Suprapubic skin (tissue), 4 donors: ENCODE results near the gene SGCB. TPM values are rescaled to one million over a fixed set of nuclear protein-coding genes. Genes with fewer than 3 reads are reported as not detected.

Experiments
- DNase-seq, 2 donors: peaks; one replicate each; pipeline ENCODE4 v3.0.0-alpha.2; 2019; ENCODE audit warnings: low spot score in 2 of 2
- H3K27ac ChIP-seq: fragments of 200-600 bp; sonication (generic); one replicate; pipeline ENCODE4 v1.5.1; 2019
- H3K27me3 ChIP-seq: fragments of 200-600 bp; sonication (generic); one replicate; pipeline ENCODE4 v1.5.1; 2019
- H3K36me3 ChIP-seq: fragments of 200-600 bp; sonication (generic); one replicate; pipeline ENCODE4 v1.5.1; 2019
- H3K4me1 ChIP-seq: fragments of 200-600 bp; sonication (generic); one replicate; pipeline ENCODE4 v1.5.1; 2019
- H3K4me3 ChIP-seq: fragments of 200-600 bp; sonication (generic); one replicate; pipeline ENCODE4 v1.5.1; 2019; ENCODE audit warnings: mild to moderate bottlenecking
- H3K9me3 ChIP-seq: fragments of 200-600 bp; sonication (generic); one replicate; pipeline ENCODE4 v1.5.1; 2019
- CTCF ChIP-seq, 2 donors: fragments of 200-600 bp in 1 of 2; fragments of 450-650 bp in 1 of 2; sonication (generic) in 1 of 2; IDR thresholded peaks; one replicate each; pipeline ENCODE4 v1.5.1; 2016 to 2019; ENCODE audit warnings: antibody characterized with exemption in 2 of 2, mild to moderate bottlenecking in 1 of 2, moderate library complexity in 1 of 2
- EP300 ChIP-seq: sonication (generic); formaldehyde crosslinking; IDR thresholded peaks from one replicate; pipeline ENCODE4 v1.6.1; 2017; ENCODE audit warnings: antibody characterized with exemption
- POLR2A ChIP-seq, 2 donors: fragments of 450-650 bp; IDR thresholded peaks; one replicate each; pipeline ENCODE4 v1.6.1; 2017; ENCODE audit warnings: antibody characterized with exemption in 2 of 2, mild to moderate bottlenecking in 2 of 2, moderate library complexity in 2 of 2
- POLR2AphosphoS5 ChIP-seq, 3 donors: sonication (generic); formaldehyde crosslinking; IDR thresholded peaks; one replicate each; pipeline ENCODE4 v1.6.1; 2017; ENCODE audit warnings: antibody characterized with exemption in 3 of 3
- WGBS: methylation state at CpG from one replicate; pipeline ENCODE4 v1.1.5; 2018; 5-methylcytosine and 5-hydroxymethylcytosine counted together
- total RNA-seq, 4 donors: library from RNA; depleted of rRNA; stranded (reverse); fragments of >200 nt; gene quantifications; one replicate each; pipeline ENCODE4 v1.1.0, GENCODE V29; 2016

Gene SGCB
- total RNA-seq, 4 donors from 2014 or later, result 7.0 to 8.9 (median 7.5) TPM

- 83% methylated on average over 5 of the region's 5 CpGs for whole genome bisulfite sequencing
- H3K4me3 ChIP-seq, result no peak overlapping the region
- TF ChIP-seq POLR2A (IDR thresholded peaks at IDR 0.05) (no peak), POLR2AphosphoS5 (IDR thresholded peaks at IDR 0.05) (no peak), EP300 (no peak), CTCF (IDR thresholded peaks at IDR 0.05) (no peak)
Observed at GRCh38 chr4:51999250-51999649, 38.8 kb downstream of the SGCB start.

GRCh38 chr4:51998837-51999236 lies 39.3 kb downstream of the SGCB start:
- no peak for DNase-seq
- TF ChIP-seq CTCF (IDR thresholded peaks at IDR 0.05), result no peak
- TF ChIP-seq EP300, result no peak
- no peak for TF ChIP-seq POLR2AphosphoS5 (IDR thresholded peaks at IDR 0.05)
- TF ChIP-seq POLR2A (IDR thresholded peaks at IDR 0.05), result no peak
- Histone ChIP-seq H3K27ac (no peak overlapping the region), H3K27me3 (no peaks in the 10 kb centered on the region), H3K4me3 (no peak overlapping the region), H3K36me3 (no peaks in the 10 kb centered on the region), H3K4me1 (no peaks in the 10 kb centered on the region), H3K9me3 (no peaks in the 10 kb centered on the region)

More at GRCh38 chr4:51999250-51999649, 38.8 kb downstream of the SGCB start:
- H3K4me1 ChIP-seq, result no peaks in the 10 kb centered on the region
- no peaks in the 10 kb centered on the region for H3K36me3 ChIP-seq
- no peaks in the 10 kb centered on the region for H3K27me3 ChIP-seq
- no peak overlapping the region for H3K27ac ChIP-seq
- DNase-seq, result no peak
- H3K9me3 ChIP-seq, result no peaks in the 10 kb centered on the region

GRCh38 chr4:51997647-51998046 lies 40.5 kb downstream of the SGCB start:
- Histone ChIP-seq H3K27ac (no peak overlapping the region), H3K4me3 (no peak overlapping the region), H3K36me3 (no peaks in the 10 kb centered on the region), H3K27me3 (no peaks in the 10 kb centered on the region), H3K4me1 (no peaks in the 10 kb centered on the region), H3K9me3 (no peaks in the 10 kb centered on the region)
- no peak for DNase-seq
- TF ChIP-seq POLR2AphosphoS5 (IDR thresholded peaks at IDR 0.05) (no peak), POLR2A (IDR thresholded peaks at IDR 0.05) (no peak), EP300 (no peak), CTCF (IDR thresholded peaks at IDR 0.05) (no peak)

- TF ChIP-seq POLR2AphosphoS5 (IDR thresholded peaks at IDR 0.05) (no peak), EP300 (no peak), CTCF (IDR thresholded peaks at IDR 0.05) (no peak), POLR2A (IDR thresholded peaks at IDR 0.05) (no peak)
- no peak overlapping the region for H3K4me3 ChIP-seq
- H3K27ac ChIP-seq, result no peak overlapping the region
- WGBS, result 56% methylated on average over 20 of the region's 20 CpGs
- no peak for DNase-seq
- no peaks in the 10 kb centered on the region for H3K27me3 ChIP-seq
- no peaks in the 10 kb centered on the region for H3K9me3 ChIP-seq
- H3K4me1 ChIP-seq, result no peaks in the 10 kb centered on the region
- H3K36me3 ChIP-seq, result no peaks in the 10 kb centered on the region
Observed at GRCh38 chr4:51995647-51996220, 42.4 kb downstream of the SGCB start.

Other genes with a start within 250 kb of the SGCB start
- gene DCUN1D4, start 195.1 kb downstream of the SGCB start, total RNA-seq, result 10 to 100 TPM; 15.4 to 35.6 (median 20.8) TPM
- gene LRRC66, start 17.9 kb downstream of the SGCB start, total RNA-seq, result under 1 TPM in 2 of 4 donors, not detected in 2; 0.25 to 0.64 TPM
- gene SPATA18, start 13.0 kb upstream of the SGCB start, total RNA-seq, result 10 to 100 TPM; 10.5 to 25.1 (median 13.7) TPM